HepG2 (cell line): ENCODE results near the gene ADAP2. TPM values are rescaled to one million over a fixed set of nuclear protein-coding genes. Genes with fewer than 3 reads are reported as not detected.

Experiments
- ATAC-seq: fragments of 200-7000 bp; cut with Tn5 transposase; 3 replicates; pipeline ENCODE4 v1.9.1; 2020; ENCODE audit warnings: mild to moderate bottlenecking, moderate library complexity
- BruUV-seq: library from RNA; stranded (reverse); fragments of 400-500 nt; replicated peaks from 2 replicates; lab custom pipeline; 2021; lab: Mats Ljungman, UMichigan
- CTCF ChIA-PET: fragments of 300-600 bp; formaldehyde crosslinking; extraction: SDS; loops from one replicate; lab custom pipeline; 2021; ENCODE audit warnings: low total read pairs, inconsistent platforms, low intra/inter-chr PET ratio; lab: Yijun Ruan, JAX
- POLR2A ChIA-PET: fragments of 350-600 bp; sonication (Branson Sonifier 250); formaldehyde crosslinking; loops from one replicate; lab custom pipeline; 2020; ENCODE audit warnings: antibody characterized with exemption, inconsistent platforms; lab: Yijun Ruan, JAX
- DNase-seq: peaks from one replicate; pipeline ENCODE4 v3.0.0-alpha.2; 2015; ENCODE audit warnings: low spot score
- FAIRE-seq: peaks from 3 replicates; lab custom pipeline; 2011; peaks lifted over from hg19 to GRCh38; lab: Jason Lieb, UNC
- H2AFZ ChIP-seq: one replicate; pipeline ENCODE4 v1.6.1; 2011; ENCODE audit warnings: low read length, inconsistent platforms
- H3K27ac ChIP-seq: fragments of 300-600 bp; 3 replicates; pipeline ENCODE4 v1.8.0; 2011; ENCODE audit warnings: mixed run types, mild to moderate bottlenecking, mixed read lengths, low read length, inconsistent platforms; ENCODE audit not compliant: insufficient read depth; ENCODE audit errors: extremely low read length
- H3K27me3 ChIP-seq, 2 experiments: fragments of 200-600 bp in 1 of 2; 2 replicates in 1 of 2; 3 replicates in 1 of 2; pipeline versions ENCODE4 v1.6.0 to v1.8.0; 2011; ENCODE audit warnings: low read length in 2 of 2, mild to moderate bottlenecking in 2 of 2, moderate library complexity in 2 of 2, inconsistent platforms in 1 of 2; ENCODE audit not compliant: insufficient read depth in 2 of 2, control insufficient read depth in 1 of 2
- H3K36me3 ChIP-seq, 2 experiments: fragments of 200-600 bp in 1 of 2; replicated peaks in 1 of 2; 2 replicates in 1 of 2; 3 replicates in 1 of 2; pipeline versions ENCODE4 v1.5.1 to v1.8.0; 2011; ENCODE audit warnings: low read length in 2 of 2, inconsistent platforms in 1 of 2; ENCODE audit not compliant: insufficient read depth in 2 of 2, control insufficient read depth in 1 of 2
- H3K4me1 ChIP-seq: 2 replicates; pipeline ENCODE4 v1.5.1; 2012; ENCODE audit warnings: low read length, inconsistent platforms; ENCODE audit not compliant: insufficient read depth
- H3K4me2 ChIP-seq: 2 replicates; pipeline ENCODE4 v1.6.0; 2011; ENCODE audit warnings: low read depth, low read length, inconsistent platforms
- H3K4me3 ChIP-seq, 3 experiments: fragments of 200-600 bp in 1 of 3; sonication (generic), shearing (Covaris generic) in 1 of 3; replicated peaks in 1 of 3; 2 replicates each; pipeline ENCODE4 v1.5.1; 2011 to 2016; ENCODE audit warnings: low read length in 3 of 3, inconsistent platforms in 2 of 3, low read depth in 2 of 3, mild to moderate bottlenecking in 2 of 3, control low read depth in 1 of 3, mixed read lengths in 1 of 3; ENCODE audit not compliant: insufficient read depth in 1 of 3
- H3K79me2 ChIP-seq: one replicate; pipeline ENCODE4 v1.6.1; 2011; ENCODE audit warnings: low read length, inconsistent platforms; ENCODE audit not compliant: insufficient read depth
- H3K9ac ChIP-seq: 2 replicates; pipeline ENCODE4 v1.6.0; 2011; ENCODE audit warnings: mild to moderate bottlenecking, low read depth, low read length, inconsistent platforms; ENCODE audit not compliant: insufficient read depth
- H3K9me3 ChIP-seq: 2 replicates; pipeline ENCODE4 v1.5.1; 2012; ENCODE audit warnings: mild to moderate bottlenecking, low read length
- H4K20me1 ChIP-seq: 2 replicates; pipeline ENCODE4 v1.6.0; 2011; ENCODE audit warnings: inconsistent platforms, mild to moderate bottlenecking, low read length, moderate library complexity; ENCODE audit not compliant: insufficient read depth
- CBX2 ChIP-seq, 2 experiments: fragments of 200-600 bp in 1 of 2; sonication (generic); formaldehyde crosslinking in 1 of 2; IDR thresholded peaks; 2 replicates each; pipeline versions ENCODE4 v1.7.0 to v1.8.1; 2018 to 2022; ENCODE audit warnings: low read depth in 2 of 2, low read length in 1 of 2, mild to moderate bottlenecking in 1 of 2, missing genetic modification reagents in 1 of 2
- NFATC3 ChIP-seq: sonication (generic); formaldehyde crosslinking; IDR thresholded peaks from 2 replicates; pipeline ENCODE4 v1.5.1; 2020; ENCODE audit warnings: mild to moderate bottlenecking, missing genetic modification reagents
- POLR2AphosphoS5 ChIP-seq: IDR thresholded peaks from 2 replicates; pipeline ENCODE4 v1.6.1; 2012; ENCODE audit warnings: low read depth, low read length
- SUZ12 ChIP-seq: fragments of 150-350 bp; IDR thresholded peaks from 2 replicates; pipeline ENCODE4 v1.6.1; 2014; ENCODE audit warnings: low read depth, low read length
- ZBTB37 ChIP-seq: sonication (generic); formaldehyde crosslinking; IDR thresholded peaks from 2 replicates; pipeline ENCODE4 v1.4.0; 2020; ENCODE audit warnings: mild to moderate bottlenecking, missing genetic modification reagents
- ZNF580 ChIP-seq: IDR thresholded peaks from 2 replicates; pipeline ENCODE4 v1.6.1; 2016; ENCODE audit warnings: low read depth, borderline replicate concordance
- ZNF629 ChIP-seq: sonication (generic); formaldehyde crosslinking; conservative IDR thresholded peaks from 2 replicates; pipeline ENCODE4 v1.5.0; 2020; ENCODE audit warnings: missing genetic modification reagents
- WGBS: methylation state at CpG from one replicate; pipeline ENCODE4 v1.1.6; 2017; ENCODE audit warnings: low lambda C conversion rate; 5-methylcytosine and 5-hydroxymethylcytosine counted together
- in situ Hi-C: cut with HindIII; loops from 2 replicates; pipeline ENCODE4 v1.10.0; 2017; ENCODE audit warnings: low pct_unique_long_range_greater_than_20kb; ENCODE audit not compliant: extremely low pct_ligation_motif_present
- intact Hi-C: fragments of 100-400 bp; cut with micrococcal nuclease; formaldehyde crosslinking; loops from one replicate; pipeline ENCODE4 v1.10.0; 2022; ENCODE audit not compliant: unreplicated experiment
- polyA plus RNA-seq, 8 experiments: library from polyadenylated mRNA; depleted of rRNA in 3 of 8; stranded (reverse) in 7 of 8; unstranded in 1 of 8; fragments of >200 nt; fragmentation: Illumina TruSeq in 4 of 8; extraction: Trizol in 4 of 8; gene quantifications; 2 replicates each; pipeline versions ENCODE4 v1.2.1 to v1.2.3, GENCODE V29; 2011 to 2016; ENCODE audit warnings: low read depth in 4 of 8, missing spikeins in 1 of 8, mixed read lengths in 1 of 8; ENCODE audit not compliant: insufficient read depth in 1 of 8
- total RNA-seq, 5 experiments: library from RNA; depleted of rRNA; stranded (reverse); fragments of >200 nt; fragmentation: Illumina TruSeq; extraction: Trizol; gene quantifications; 2 replicates each; pipeline ENCODE4 v1.2.3, GENCODE V29; 2016; ENCODE audit warnings: low read depth in 1 of 5
- TF ChIP-seq, protein P1 (sequence below): IDR thresholded peaks from 2 replicates; pipeline ENCODE4 v1.6.1; 2016

ADAP2 gene
- total and polyA plus RNA-seq, 2 of the 13 experiments (the other 11 are each of a cell fraction or from before 2014, with no cell fraction given): 0.51 to 0.70 TPM

DNA sequence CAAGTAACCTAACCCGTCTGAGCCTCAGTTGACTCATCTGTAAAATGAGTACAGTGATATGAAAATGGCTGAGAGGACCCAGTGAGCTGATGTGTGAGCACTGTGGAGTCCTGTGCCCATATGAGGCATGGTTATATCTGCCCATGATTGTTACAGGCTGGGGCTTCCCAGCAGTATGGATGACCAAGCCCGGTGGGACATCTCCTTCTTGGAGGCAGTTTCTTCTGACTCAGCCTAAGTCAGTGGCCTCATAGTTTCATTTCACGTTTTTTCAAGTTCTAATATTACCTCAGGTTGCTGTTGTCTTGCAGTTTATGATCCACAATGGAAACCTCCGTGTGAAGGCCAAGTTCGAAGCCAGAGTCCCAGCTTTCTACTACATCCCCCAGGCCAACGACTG, 4.8 kb downstream of the ADAP2 start:
- ATAC-seq: no peak
- no TSS peak for BruUV-seq
- Histone ChIP-seq H3K27ac (no peak overlapping the region), H4K20me1 (no peaks in the 10 kb centered on the region), H3K4me2 (no peak overlapping the region), H3K36me3 (no peaks in the 10 kb centered on the region), H3K4me3 (no peak overlapping the region), H2AFZ (no peak overlapping the region), H3K9me3 (no peaks in the 10 kb centered on the region), H3K4me1 (peaks cover 21% of the 10 kb centered on the region), H3K9ac (no peak overlapping the region), H3K27me3 (peaks cover 0 to 6% of the 10 kb centered on the region in 2 experiments; a peak in 2 of 5 replicates), H3K79me2 (no peaks in the 10 kb centered on the region)
- no peak for TF ChIP-seq NFATC3 (CRISPR knock-in tag)
- TF ChIP-seq, protein P1, sequence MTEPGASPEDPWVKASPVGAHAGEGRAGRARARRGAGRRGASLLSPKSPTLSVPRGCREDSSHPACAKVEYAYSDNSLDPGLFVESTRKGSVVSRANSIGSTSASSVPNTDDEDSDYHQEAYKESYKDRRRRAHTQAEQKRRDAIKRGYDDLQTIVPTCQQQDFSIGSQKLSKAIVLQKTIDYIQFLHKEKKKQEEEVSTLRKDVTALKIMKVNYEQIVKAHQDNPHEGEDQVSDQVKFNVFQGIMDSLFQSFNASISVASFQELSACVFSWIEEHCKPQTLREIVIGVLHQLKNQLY (CRISPR knock-in tag): no peak
- no peak for TF ChIP-seq CBX2 (IDR thresholded peaks at IDR 0.05; ENCODE audit: low read depth, low read length)
- TF ChIP-seq CBX2 (CRISPR knock-in tag; IDR thresholded peaks at IDR 0.05; ENCODE audit: low read depth): no peak
- TF ChIP-seq POLR2AphosphoS5: no peak
- no peak for TF ChIP-seq SUZ12
- 0 out of 2 replicates have a peak, but pooled peaks have one; percentile 17 for TF ChIP-seq ZNF629
- TF ChIP-seq ZNF580 (CRISPR knock-in tag): no peak
- TF ChIP-seq ZBTB37 (CRISPR knock-in tag): no peak
- no peak for DNase-seq
- 68% methylated on average over 6 of the region's 6 CpGs for WGBS
- intact Hi-C loops (no loop called here), in situ Hi-C loops (no loop called here)
- no peak for FAIRE-seq
- POLR2A ChIA-PET: no interaction called here
- CTCF ChIA-PET: no interaction called here
